Measurements from ENCODE around the gene ANXA5. TPM values are rescaled to one million over a fixed set of nuclear protein-coding genes. Genes with fewer than 3 reads are reported as not detected.

The ANXA5 gene
- total and polyA plus RNA-seq, 2 donors (not counting 1 experiment from before 2014, with no cell fraction given): 602 to 2,025 TPM

DNA sequence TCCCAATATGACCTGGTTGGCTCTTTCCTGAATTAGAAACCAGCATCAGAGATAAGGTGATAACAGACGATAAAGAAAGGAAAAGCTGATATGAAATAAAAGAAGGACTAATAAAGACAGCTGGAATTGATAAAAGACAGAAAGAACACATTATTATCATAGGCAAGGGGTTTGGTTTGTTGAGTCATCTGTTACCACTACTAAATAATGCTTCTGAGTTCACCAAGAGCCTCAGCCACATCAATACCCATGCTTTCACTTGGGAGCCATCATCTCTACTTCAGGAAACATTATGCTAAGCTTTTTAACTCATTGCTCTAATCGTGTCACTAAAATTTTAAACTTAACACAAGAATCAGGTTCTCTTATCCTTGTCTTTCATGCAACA, 27.6 kb downstream of the ANXA5 start:
- no peaks in the 10 kb centered on the region for H4K20me1 ChIP-seq (ENCODE audit: control insufficient read depth, extremely low read depth, insufficient read depth, low read length)
- H3K9ac ChIP-seq (ENCODE audit: insufficient read depth, low read length): no peak overlapping the region
- H3K4me2 ChIP-seq (ENCODE audit: extremely low read depth, insufficient read depth, low read length): no peak overlapping the region
- no peak overlapping the region for H3K4me3 ChIP-seq (replicated peaks in 1 of 4; ENCODE audit: control extremely low read depth in 1 of 4, insufficient read depth in 1 of 4, low read depth in 3 of 4, low read length in 4 of 4)
- peak; percentile 52 to 74 for DNase-seq (ENCODE audit: low read depth in 2 of 2)
- H3K79me2 ChIP-seq (ENCODE audit: control insufficient read depth, insufficient read depth, low read length): peaks cover 11% of the 10 kb centered on the region
- peak overlapping the region; percentile 65 for H3K27ac ChIP-seq (ENCODE audit: insufficient read depth, low read length)
- no peaks in the 10 kb centered on the region for H3K9me3 ChIP-seq (ENCODE audit: control insufficient read depth, insufficient read depth, low read depth, low read length)
- TF ChIP-seq EZH2 (IDR thresholded peaks at IDR 0.05; ENCODE audit: low read length, missing control alignments): no peak
- TF ChIP-seq, protein P1, sequence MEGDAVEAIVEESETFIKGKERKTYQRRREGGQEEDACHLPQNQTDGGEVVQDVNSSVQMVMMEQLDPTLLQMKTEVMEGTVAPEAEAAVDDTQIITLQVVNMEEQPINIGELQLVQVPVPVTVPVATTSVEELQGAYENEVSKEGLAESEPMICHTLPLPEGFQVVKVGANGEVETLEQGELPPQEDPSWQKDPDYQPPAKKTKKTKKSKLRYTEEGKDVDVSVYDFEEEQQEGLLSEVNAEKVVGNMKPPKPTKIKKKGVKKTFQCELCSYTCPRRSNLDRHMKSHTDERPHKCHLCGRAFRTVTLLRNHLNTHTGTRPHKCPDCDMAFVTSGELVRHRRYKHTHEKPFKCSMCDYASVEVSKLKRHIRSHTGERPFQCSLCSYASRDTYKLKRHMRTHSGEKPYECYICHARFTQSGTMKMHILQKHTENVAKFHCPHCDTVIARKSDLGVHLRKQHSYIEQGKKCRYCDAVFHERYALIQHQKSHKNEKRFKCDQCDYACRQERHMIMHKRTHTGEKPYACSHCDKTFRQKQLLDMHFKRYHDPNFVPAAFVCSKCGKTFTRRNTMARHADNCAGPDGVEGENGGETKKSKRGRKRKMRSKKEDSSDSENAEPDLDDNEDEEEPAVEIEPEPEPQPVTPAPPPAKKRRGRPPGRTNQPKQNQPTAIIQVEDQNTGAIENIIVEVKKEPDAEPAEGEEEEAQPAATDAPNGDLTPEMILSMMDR (conservative IDR thresholded peaks at IDR 0.05 in 1 of 2, IDR thresholded peaks at IDR 0.05 in 1 of 2; ENCODE audit: low read depth in 1 of 2, low read length in 2 of 2): no peak
- no peaks in the 10 kb centered on the region for H3K27me3 ChIP-seq (ENCODE audit: control insufficient read depth, insufficient read depth, low read length)
- peaks cover 26% of the 10 kb centered on the region for H3K4me1 ChIP-seq (ENCODE audit: control insufficient read depth, extremely low read depth, insufficient read depth, low read length)
- no peak overlapping the region for H2AFZ ChIP-seq (ENCODE audit: low read length)
- peaks cover 11% of the 10 kb centered on the region for H3K36me3 ChIP-seq (ENCODE audit: control insufficient read depth, insufficient read depth, low read length)

DNA sequence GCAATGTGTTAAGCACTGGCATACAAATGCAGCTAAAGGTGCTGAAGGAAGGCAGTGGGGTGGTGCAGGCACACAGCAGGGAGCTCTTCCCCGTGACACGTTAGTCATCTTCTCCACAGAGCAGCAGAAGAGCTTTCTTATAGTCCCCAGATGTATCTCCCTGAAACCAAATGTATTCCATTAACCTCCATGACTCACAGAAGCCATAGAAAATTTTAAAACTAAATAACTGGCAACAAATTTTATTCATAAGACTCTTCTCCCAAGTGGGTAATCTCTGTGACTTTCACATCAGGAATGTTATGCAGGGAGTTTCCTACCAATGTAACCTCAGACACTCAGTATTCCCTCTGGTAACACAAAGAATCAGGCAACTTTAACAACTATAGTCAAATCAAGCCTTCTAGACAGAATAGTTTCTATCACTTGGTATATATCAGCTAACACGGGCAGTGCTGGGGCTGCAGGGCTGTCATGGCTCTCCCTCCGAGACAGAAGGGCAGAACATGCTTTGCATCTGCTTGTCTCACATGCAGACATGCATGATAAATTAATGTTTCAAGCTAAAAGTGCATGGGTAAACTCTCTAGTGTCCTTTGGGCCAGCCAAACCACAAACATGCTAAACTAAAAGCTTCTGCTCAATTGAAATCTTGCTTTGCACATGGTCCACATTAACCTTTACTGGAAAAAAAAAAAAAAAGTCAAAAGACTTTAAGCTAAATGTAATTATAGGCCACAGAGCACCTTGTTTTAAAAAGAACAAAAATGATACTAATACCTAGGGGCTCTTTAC, 28.2 kb downstream of the ANXA5 start:
- H3K36me3 ChIP-seq (ENCODE audit: control insufficient read depth, insufficient read depth, low read length): peaks cover 11% of the 10 kb centered on the region
- H3K4me2 ChIP-seq (ENCODE audit: extremely low read depth, insufficient read depth, low read length): no peak overlapping the region
- peaks cover 10% of the 10 kb centered on the region for H3K79me2 ChIP-seq (ENCODE audit: control insufficient read depth, insufficient read depth, low read length)
- H3K4me3 ChIP-seq (replicated peaks in 1 of 4; ENCODE audit: control extremely low read depth in 1 of 4, insufficient read depth in 1 of 4, low read depth in 3 of 4, low read length in 4 of 4): no peak overlapping the region
- peak; percentile 94 to 99 for DNase-seq (ENCODE audit: low read depth in 2 of 2)
- TF ChIP-seq, protein P1 (conservative IDR thresholded peaks at IDR 0.05 in 1 of 2, IDR thresholded peaks at IDR 0.05 in 1 of 2; ENCODE audit: low read depth in 1 of 2, low read length in 2 of 2): no peak
- no peak for TF ChIP-seq EZH2 (IDR thresholded peaks at IDR 0.05; ENCODE audit: low read length, missing control alignments)
- H4K20me1 ChIP-seq (ENCODE audit: control insufficient read depth, extremely low read depth, insufficient read depth, low read length): no peaks in the 10 kb centered on the region
- peak overlapping the region; percentile 65 for H3K27ac ChIP-seq (ENCODE audit: insufficient read depth, low read length)
- no peaks in the 10 kb centered on the region for H3K27me3 ChIP-seq (ENCODE audit: control insufficient read depth, insufficient read depth, low read length)
- no peak overlapping the region for H2AFZ ChIP-seq (ENCODE audit: low read length)
- peaks cover 26% of the 10 kb centered on the region for H3K4me1 ChIP-seq (ENCODE audit: control insufficient read depth, extremely low read depth, insufficient read depth, low read length)
- H3K9me3 ChIP-seq (ENCODE audit: control insufficient read depth, insufficient read depth, low read depth, low read length): no peaks in the 10 kb centered on the region
- H3K9ac ChIP-seq (ENCODE audit: insufficient read depth, low read length): no peak overlapping the region

DNA sequence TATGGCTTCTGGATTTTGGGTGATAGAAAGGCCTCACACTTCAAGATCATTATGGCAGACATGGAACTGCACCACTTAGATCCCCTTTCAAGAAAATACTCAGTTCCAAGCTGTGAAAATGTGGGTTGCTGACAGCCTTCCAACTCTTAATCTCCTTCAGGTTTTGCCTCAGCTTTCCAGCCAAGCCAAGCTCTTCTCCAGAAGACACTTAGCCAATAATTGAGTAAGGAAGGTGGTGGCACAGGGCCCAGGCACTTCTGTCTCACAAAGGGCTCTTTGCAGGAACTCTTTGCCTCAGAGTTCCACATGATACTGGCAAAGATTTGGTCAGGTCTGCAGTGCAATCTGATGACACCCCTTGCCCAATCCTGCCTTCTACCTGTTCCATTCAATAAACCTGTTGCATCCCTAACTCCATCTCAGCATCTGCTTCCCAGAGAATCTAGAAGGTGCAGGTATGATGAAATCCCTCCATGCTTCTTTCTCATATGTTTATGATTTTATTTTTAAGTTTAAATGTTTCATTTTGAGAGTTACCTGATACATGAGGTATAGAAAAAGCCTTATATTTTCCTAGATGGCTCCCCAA, 30.6 kb downstream of the ANXA5 start:
- Histone ChIP-seq H2AFZ (ENCODE audit: low read length) (no peak overlapping the region), H3K4me2 (ENCODE audit: extremely low read depth, insufficient read depth, low read length) (no peak overlapping the region), H3K9ac (ENCODE audit: insufficient read depth, low read length) (no peak overlapping the region), H3K9me3 (ENCODE audit: control insufficient read depth, insufficient read depth, low read depth, low read length) (no peaks in the 10 kb centered on the region), H3K79me2 (ENCODE audit: control insufficient read depth, insufficient read depth, low read length) (peaks cover under 1% of the 10 kb centered on the region), H3K27ac (ENCODE audit: insufficient read depth, low read length) (no peak overlapping the region), H3K4me1 (ENCODE audit: control insufficient read depth, extremely low read depth, insufficient read depth, low read length) (peaks cover 25% of the 10 kb centered on the region), H4K20me1 (ENCODE audit: control insufficient read depth, extremely low read depth, insufficient read depth, low read length) (no peaks in the 10 kb centered on the region), H3K36me3 (ENCODE audit: control insufficient read depth, insufficient read depth, low read length) (peaks cover 4% of the 10 kb centered on the region), H3K27me3 (ENCODE audit: control insufficient read depth, insufficient read depth, low read length) (no peaks in the 10 kb centered on the region), H3K4me3 (replicated peaks in 1 of 4; ENCODE audit: control extremely low read depth in 1 of 4, insufficient read depth in 1 of 4, low read depth in 3 of 4, low read length in 4 of 4) (no peak overlapping the region)
- TF ChIP-seq, protein P1 (conservative IDR thresholded peaks at IDR 0.05 in 1 of 2, IDR thresholded peaks at IDR 0.05 in 1 of 2; ENCODE audit: low read depth in 1 of 2, low read length in 2 of 2): no peak
- no peak for TF ChIP-seq EZH2 (IDR thresholded peaks at IDR 0.05; ENCODE audit: low read length, missing control alignments)
- no peak for DNase-seq (ENCODE audit: low read depth in 2 of 2)
